Measurements from ENCODE around the gene C9orf153.

DNA sequence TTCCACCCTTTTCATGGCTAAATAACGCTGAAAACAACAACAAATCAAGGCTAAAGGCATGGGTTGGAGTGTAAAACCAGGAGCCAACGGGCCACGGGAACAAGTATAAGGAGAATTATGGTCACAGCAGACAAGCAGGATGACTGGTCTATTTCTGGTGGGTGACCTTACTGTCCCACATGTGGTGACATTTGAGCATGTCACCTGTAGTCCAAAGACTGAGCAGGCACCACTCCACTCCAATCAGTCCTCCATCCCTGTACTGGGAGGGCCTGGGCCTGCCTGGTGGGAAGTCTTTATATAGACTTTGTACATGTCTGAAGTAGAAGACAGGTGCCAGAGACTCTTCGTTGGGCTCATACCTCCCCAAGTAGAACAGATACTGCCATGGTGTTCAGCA is 36.8 kb downstream of the C9orf153 start:
- TF ChIP-seq ARNT (IDR thresholded peaks at IDR 0.05) (no peak), FOXK2 (IDR thresholded peaks at IDR 0.05) (no peak), FOXA1 (IDR thresholded peaks at IDR 0.05) (no peak), FOXM1 (IDR thresholded peaks at IDR 0.05; ENCODE audit: borderline replicate concordance) (no peak), ELF4 (IDR thresholded peaks at IDR 0.05) (no peak), SP1 (IDR thresholded peaks at IDR 0.05) (no peak)
- TF ChIP-seq, protein P1, sequence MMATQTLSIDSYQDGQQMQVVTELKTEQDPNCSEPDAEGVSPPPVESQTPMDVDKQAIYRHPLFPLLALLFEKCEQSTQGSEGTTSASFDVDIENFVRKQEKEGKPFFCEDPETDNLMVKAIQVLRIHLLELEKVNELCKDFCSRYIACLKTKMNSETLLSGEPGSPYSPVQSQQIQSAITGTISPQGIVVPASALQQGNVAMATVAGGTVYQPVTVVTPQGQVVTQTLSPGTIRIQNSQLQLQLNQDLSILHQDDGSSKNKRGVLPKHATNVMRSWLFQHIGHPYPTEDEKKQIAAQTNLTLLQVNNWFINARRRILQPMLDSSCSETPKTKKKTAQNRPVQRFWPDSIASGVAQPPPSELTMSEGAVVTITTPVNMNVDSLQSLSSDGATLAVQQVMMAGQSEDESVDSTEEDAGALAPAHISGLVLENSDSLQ (IDR thresholded peaks at IDR 0.05) = no peak
